ENCODE results near the gene HIPK2. TPM values are rescaled to one million over a fixed set of nuclear protein-coding genes. Genes with fewer than 3 reads are reported as not detected.

HIPK2 gene
- total and polyA plus RNA-seq, 10 of the 15 experiments (the other 5 are each of a cell fraction or from before 2014, with no cell fraction given), result 1.7 to 39.0 (median 9.4) TPM

GRCh38 chr7:139702313-139702731, 75.5 kb downstream of the HIPK2 start:
- H2AFZ ChIP-seq (ENCODE audit: control insufficient read depth, low read depth, low read length), result no peak overlapping the region
- BruUV-seq (replicated peaks), result no TSS peak
- intact Hi-C loops (cut with micrococcal nuclease; ENCODE audit: unreplicated experiment), result loop anchor here (2.0 kb wide), 2 partner anchors 20 to 54 kb away; no protein-coding TSS in a partner anchor
- FAIRE-seq, result no peak
- ATAC-seq, result no peak
- no peaks in the 10 kb centered on the region for H3K27me3 ChIP-seq (replicated peaks in 1 of 2; ENCODE audit: control insufficient read depth in 2 of 2, insufficient read depth in 2 of 2, low read length in 1 of 2)
- no peak for DNase-seq (ENCODE audit: low read depth, low spot score)
- SMC1A ChIA-PET (ENCODE audit: uncharacterized antibody, unreplicated experiment), result interaction anchor here (1.4 to 1.7 kb wide), 4 partner anchors 10 to 55 kb away, joined by 3 to 7 read pairs (median 5); no protein-coding TSS in a partner anchor
- RAD21 ChIA-PET (ENCODE audit: unreplicated experiment), result interaction anchor here (1.2 to 1.3 kb wide), 3 partner anchors 18 to 55 kb away, joined by 3 to 9 read pairs (median 5); no protein-coding TSS in a partner anchor
- H3K4me1 ChIP-seq (ENCODE audit: control insufficient read depth, insufficient read depth, low read length), result peaks cover 49% of the 10 kb centered on the region
- CTCF ChIA-PET, result interaction anchor here (0.6 kb wide), 1 partner anchor 57 kb away, joined by 3 read pairs; no protein-coding TSS in a partner anchor
- peak overlapping the region; percentile 48; the same call in 1 of the 2 replicates for H3K9ac ChIP-seq (ENCODE audit: control insufficient read depth, insufficient read depth, low read length)
- TF ChIP-seq PRDM15 (CRISPR knock-in tag; IDR thresholded peaks at IDR 0.05) (no peak), CBFB (IDR thresholded peaks at IDR 0.05; ENCODE audit: low read depth) (no peak), SREBF2 (IDR thresholded peaks at IDR 0.05; ENCODE audit: low read length) (no peak), CUX1 (IDR thresholded peaks at IDR 0.05; ENCODE audit: insufficient replicate concordance, low read depth, low read length) (no peak), NR2F1 (conservative IDR thresholded peaks at IDR 0.05) (no peak)
- in situ Hi-C loops (cut with MboI), result no loop called here
- peak overlapping the region; percentile 88; the same call in 1 of the 2 replicates for H3K4me2 ChIP-seq (ENCODE audit: control insufficient read depth, insufficient read depth)
- H3K36me3 ChIP-seq (ENCODE audit: control insufficient read depth in 2 of 2, insufficient read depth in 2 of 2, low read length in 1 of 2), result peaks cover 5 to 8% of the 10 kb centered on the region in 2 experiments; a peak in 2 of 4 replicates
- H3K4me3 ChIP-seq, result no peak overlapping the region
- H3K27ac ChIP-seq (ENCODE audit: control insufficient read depth, insufficient read depth), result peak overlapping the region; percentile 91
- H3K9me3 ChIP-seq (replicated peaks; ENCODE audit: control insufficient read depth, insufficient read depth, low read length), result no peaks in the 10 kb centered on the region
- H4K20me1 ChIP-seq (ENCODE audit: control insufficient read depth, insufficient read depth), result no peaks in the 10 kb centered on the region
- H3K79me2 ChIP-seq (ENCODE audit: control insufficient read depth, insufficient read depth, low read length), result peaks cover 2% of the 10 kb centered on the region; the same call in 1 of the 2 replicates
- POLR2A ChIA-PET, result no interaction called here
- WGBS (ENCODE audit: insufficient coverage, insufficient replicate concordance, low lambda C conversion rate, missing lambda C conversion rate), result 12% methylated on average over 8 of the region's 8 CpGs

All from GM12878 (cell line).